Measurements from ENCODE around the gene SGSM2.

Gene SGSM2

GRCh38 chr17:2392252-2393173, 55.2 kb downstream of the SGSM2 start:
- no peak for TF ChIP-seq CTCF (conservative IDR thresholded peaks at IDR 0.05; ENCODE audit: low read depth, low read length)
- peak overlapping the region; percentile 67 for H3K4me3 ChIP-seq (ENCODE audit: low read length)
- peak; percentile 86 for DNase-seq (ENCODE audit: low read depth)

GRCh38 chr17:2393174-2393953, 56.1 kb downstream of the SGSM2 start:
- H3K4me3 ChIP-seq (ENCODE audit: low read length): peak overlapping the region; percentile 67
- no peak for TF ChIP-seq CTCF (conservative IDR thresholded peaks at IDR 0.05; ENCODE audit: low read depth, low read length)
- no peak for DNase-seq (ENCODE audit: low read depth)

- TF ChIP-seq CTCF (conservative IDR thresholded peaks at IDR 0.05; ENCODE audit: low read depth, low read length): no peak
- H3K4me3 ChIP-seq (ENCODE audit: low read length): peak overlapping the region; percentile 29
- no peak for DNase-seq (ENCODE audit: low read depth)
Measured at GRCh38 chr17:2393954-2394749, 56.9 kb downstream of the SGSM2 start.

- no peak overlapping the region for H3K4me3 ChIP-seq (ENCODE audit: low read length)
- DNase-seq (ENCODE audit: low read depth): no peak
Measured at GRCh38 chr17:2394775-2395201, 57.5 kb downstream of the SGSM2 start.

GRCh38 chr17:2395258-2396181, 58.2 kb downstream of the SGSM2 start:
- no peak for DNase-seq (ENCODE audit: low read depth)

More at GRCh38 chr17:2394775-2395201, 57.5 kb downstream of the SGSM2 start:
- no peak for TF ChIP-seq CTCF (conservative IDR thresholded peaks at IDR 0.05; ENCODE audit: low read depth, low read length)

More at GRCh38 chr17:2395258-2396181, 58.2 kb downstream of the SGSM2 start:
- peak; percentile 31 for TF ChIP-seq CTCF (conservative IDR thresholded peaks at IDR 0.05; ENCODE audit: low read depth, low read length)
- no peak overlapping the region for H3K4me3 ChIP-seq (ENCODE audit: low read length)

Measured in retinal pigment epithelial cell (primary cell).